Body of pancreas (tissue), 4 donors: Measurements from ENCODE around the gene PPM1N. TPM values are rescaled to one million over a fixed set of nuclear protein-coding genes. Genes with fewer than 3 reads are reported as not detected.

Source experiments
- ATAC-seq: fragments of 150-250 bp; one replicate; pipeline ENCODE4 v1.9.1; 2016
- DNase-seq, 4 donors: peaks; one replicate each; pipeline ENCODE4 v3.0.0-alpha.2; 2019
- H3K27ac ChIP-seq, 4 donors: fragments of 200-600 bp; sonication (generic); 1 replicate in 3 of 4; 2 replicates in 1 of 4; pipeline versions ENCODE4 v1.5.1 to v1.6.1; 2016 to 2019; ENCODE audit warnings: mild to moderate bottlenecking in 1 of 4, mixed read lengths in 1 of 4, moderate library complexity in 1 of 4
- H3K27me3 ChIP-seq, 2 donors: fragments of 200-600 bp; sonication (generic); one replicate each; pipeline ENCODE4 v1.6.0; 2016; ENCODE audit warnings: mild to moderate bottlenecking in 1 of 2
- H3K36me3 ChIP-seq, 2 donors: fragments of 200-600 bp; sonication (generic); replicated peaks in 1 of 2; 2 replicates each; pipeline ENCODE4 v1.5.1; 2016; ENCODE audit warnings: low read depth in 2 of 2; ENCODE audit not compliant: insufficient read depth in 1 of 2
- H3K4me1 ChIP-seq: fragments of 200-600 bp; sonication (generic); one replicate; pipeline ENCODE4 v1.6.0; 2016
- H3K4me3 ChIP-seq, 2 donors: fragments of 200-600 bp; sonication (generic); 1 replicate in 1 of 2; 2 replicates in 1 of 2; pipeline ENCODE4 v1.5.1; 2016 to 2019
- H3K9me3 ChIP-seq, 3 donors: fragments of 200-600 bp; sonication (generic); 1 replicate in 2 of 3; 2 replicates in 1 of 3; pipeline ENCODE4 v1.5.1; 2016
- CTCF ChIP-seq, 7 experiments: fragments of 450-650 bp in 4 of 7; fragments of 200-600 bp in 3 of 7; sonication (generic) in 3 of 7; IDR thresholded peaks; one replicate each; pipeline ENCODE4 v1.5.1; 2016 to 2019; ENCODE audit warnings: antibody characterized with exemption in 7 of 7
- POLR2A ChIP-seq, 3 donors: fragments of 450-650 bp; IDR thresholded peaks; one replicate each; pipeline ENCODE4 v1.6.1; 2016; ENCODE audit warnings: antibody characterized with exemption in 3 of 3, mild to moderate bottlenecking in 2 of 3
- WGBS, 2 donors: methylation state at CpG; one replicate each; pipeline ENCODE4 v1.1.5; 2017; 5-methylcytosine and 5-hydroxymethylcytosine counted together
- intact Hi-C: fragments of 100-400 bp; cut with DNase I; formaldehyde crosslinking; loops from one replicate; pipeline ENCODE4 v1.15.1; 2023
- total RNA-seq, 2 donors: library from RNA; depleted of rRNA; stranded (reverse); fragments of >200 nt; gene quantifications; one replicate each; pipeline ENCODE4 v1.1.0, GENCODE V29; 2016

PPM1N gene
- total RNA-seq, 2 donors from 2014 or later, result not detected

- 64 to 65% methylated on average over 5 of the region's 5 CpGs for WGBS, 2 donors
- H3K27me3 ChIP-seq, result no peaks in the 10 kb centered on the region
- ATAC-seq, result no peak
- DNase-seq, result no peak
- no peak overlapping the region for H3K4me3 ChIP-seq
- no peaks in the 10 kb centered on the region for H3K9me3 ChIP-seq
- peaks cover 32% of the 10 kb centered on the region for H3K4me1 ChIP-seq
- H3K36me3 ChIP-seq, result no peaks in the 10 kb centered on the region
- intact Hi-C loops, result no loop called here
- H3K27ac ChIP-seq, result peak overlapping the region in 1 of 4 donors; percentile 12
- TF ChIP-seq CTCF (IDR thresholded peaks at IDR 0.05) (no peak), POLR2A (IDR thresholded peaks at IDR 0.05) (no peak)
These were observed 3.9 kb downstream of the PPM1N start for GRCh38 chr19:45502111-45502510.

GRCh38 chr19:45503909-45504308, 5.7 kb downstream of the PPM1N start:
- TF ChIP-seq POLR2A (IDR thresholded peaks at IDR 0.05) (no peak), CTCF (IDR thresholded peaks at IDR 0.05) (no peak)
- H3K27me3 ChIP-seq, result no peaks in the 10 kb centered on the region
- no peaks in the 10 kb centered on the region for H3K9me3 ChIP-seq
- ATAC-seq (no peak), DNase-seq (no peak)
- intact Hi-C loops, result no loop called here
- peaks cover 25% of the 10 kb centered on the region for H3K4me1 ChIP-seq
- H3K27ac ChIP-seq, result no peak overlapping the region
- whole genome bisulfite sequencing, 2 donors, result 77% methylated on average over 9 of the region's 9 CpGs
- H3K4me3 ChIP-seq, result no peak overlapping the region
- no peaks in the 10 kb centered on the region for H3K36me3 ChIP-seq

GRCh38 chr19:45505151-45505995, 7.1 kb downstream of the PPM1N start:
- Histone ChIP-seq H3K4me1 (peaks cover 23% of the 10 kb centered on the region), H3K27me3 (no peaks in the 10 kb centered on the region), H3K9me3 (no peaks in the 10 kb centered on the region), H3K36me3 (no peaks in the 10 kb centered on the region), H3K27ac (peak overlapping the region; percentile 90 to 99 (median 94)), H3K4me3 (no peak overlapping the region)
- WGBS, 2 donors, result 61 to 65% methylated on average over 8 of the region's 8 CpGs
- intact Hi-C loops, result no loop called here
- DNase-seq, result peak in 1 of 4 donors; percentile 37
- ATAC-seq, result no peak
- TF ChIP-seq POLR2A (IDR thresholded peaks at IDR 0.05), result no peak
- no peak for TF ChIP-seq CTCF (IDR thresholded peaks at IDR 0.05)

GRCh38 chr19:45505996-45506245, 7.7 kb downstream of the PPM1N start:
- no peak for TF ChIP-seq POLR2A (IDR thresholded peaks at IDR 0.05)
- TF ChIP-seq CTCF (IDR thresholded peaks at IDR 0.05), result no peak
- Histone ChIP-seq H3K27ac (peak overlapping the region; percentile 90 to 99 (median 94)), H3K4me3 (no peak overlapping the region), H3K4me1 (peaks cover 23% of the 10 kb centered on the region), H3K9me3 (no peaks in the 10 kb centered on the region), H3K27me3 (no peaks in the 10 kb centered on the region), H3K36me3 (no peaks in the 10 kb centered on the region)
- DNase-seq (no peak), ATAC-seq (no peak)
- 44 to 56% methylated on average over 5 of the region's 5 CpGs for WGBS, 2 donors
- intact Hi-C loops, result no loop called here
